BE2C (cell line): ENCODE measurements around the gene CDH13.

Source experiments
- DNase-seq: peaks from one replicate; pipeline ENCODE4 v3.0.0-alpha.2; 2020
- H3K27me3 ChIP-seq: fragments of 250-450 bp; sonication (Bioruptor Pico); 2 replicates; pipeline ENCODE4 v1.5.1; 2020; ENCODE audit warnings: mild to moderate bottlenecking
- H3K36me3 ChIP-seq: fragments of 250-450 bp; sonication (Bioruptor Pico); 2 replicates; pipeline ENCODE4 v1.5.1; 2020; ENCODE audit warnings: mild to moderate bottlenecking
- H3K4me1 ChIP-seq: fragments of 250-450 bp; sonication (Bioruptor Pico); 2 replicates; pipeline ENCODE4 v1.5.1; 2020
- H3K4me3 ChIP-seq: 2 replicates; pipeline ENCODE4 v1.5.1; 2011; ENCODE audit warnings: low read depth, low read length
- H3K9me3 ChIP-seq: fragments of 250-450 bp; sonication (Bioruptor Pico); 2 replicates; pipeline ENCODE4 v1.5.1; 2020
- CTCF ChIP-seq: IDR thresholded peaks from 2 replicates; pipeline ENCODE4 v1.5.1; 2012; ENCODE audit warnings: mild to moderate bottlenecking, low read depth, low read length

Gene CDH13

GRCh38 chr16:83743720-83744119 lies 1117.0 kb downstream of the CDH13 start:
- Histone ChIP-seq H3K4me1 (no peaks in the 10 kb centered on the region), H3K27me3 (no peaks in the 10 kb centered on the region), H3K36me3 (no peaks in the 10 kb centered on the region), H3K4me3 (no peak overlapping the region), H3K9me3 (no peaks in the 10 kb centered on the region)
- TF ChIP-seq CTCF = no peak
- no peak for DNase-seq

GRCh38 chr16:83744441-83744981 lies 1117.7 kb downstream of the CDH13 start:
- H3K4me1 ChIP-seq = no peaks in the 10 kb centered on the region
- H3K4me3 ChIP-seq = no peak overlapping the region
- H3K36me3 ChIP-seq = no peaks in the 10 kb centered on the region
- H3K27me3 ChIP-seq = no peaks in the 10 kb centered on the region
- no peak for TF ChIP-seq CTCF
- no peak for DNase-seq
- H3K9me3 ChIP-seq = no peaks in the 10 kb centered on the region

- no peaks in the 10 kb centered on the region for H3K27me3 ChIP-seq
- no peak overlapping the region for H3K4me3 ChIP-seq
- H3K36me3 ChIP-seq = no peaks in the 10 kb centered on the region
- no peaks in the 10 kb centered on the region for H3K4me1 ChIP-seq
- no peaks in the 10 kb centered on the region for H3K9me3 ChIP-seq
- no peak for DNase-seq
- no peak for TF ChIP-seq CTCF
Observed at GRCh38 chr16:83746611-83747010, 1119.8 kb downstream of the CDH13 start.

GRCh38 chr16:83747936-83748335 lies 1121.2 kb downstream of the CDH13 start:
- H3K9me3 ChIP-seq = no peaks in the 10 kb centered on the region
- H3K4me1 ChIP-seq = no peaks in the 10 kb centered on the region
- H3K36me3 ChIP-seq = no peaks in the 10 kb centered on the region
- no peak for DNase-seq
- TF ChIP-seq CTCF = no peak
- H3K27me3 ChIP-seq = no peaks in the 10 kb centered on the region
- H3K4me3 ChIP-seq = no peak overlapping the region

- Histone ChIP-seq H3K27me3 (no peaks in the 10 kb centered on the region; the same call in 1 of the 2 replicates), H3K4me1 (no peaks in the 10 kb centered on the region), H3K9me3 (no peaks in the 10 kb centered on the region), H3K4me3 (no peak overlapping the region), H3K36me3 (no peaks in the 10 kb centered on the region)
- no peak for TF ChIP-seq CTCF
- no peak for DNase-seq
Observed at GRCh38 chr16:83755391-83755790, 1128.6 kb downstream of the CDH13 start.

- no peak for TF ChIP-seq CTCF
- no peak for DNase-seq
- H3K27me3 ChIP-seq = no peaks in the 10 kb centered on the region; the same call in 1 of the 2 replicates
- H3K9me3 ChIP-seq = no peaks in the 10 kb centered on the region
- H3K36me3 ChIP-seq = no peaks in the 10 kb centered on the region
- H3K4me1 ChIP-seq = no peaks in the 10 kb centered on the region
- H3K4me3 ChIP-seq = no peak overlapping the region
Observed at GRCh38 chr16:83762141-83762991, 1135.6 kb downstream of the CDH13 start.
